Neural cell (in vitro differentiated cells): Measurements from ENCODE around the gene SLX4. TPM values are rescaled to one million over a fixed set of nuclear protein-coding genes. Genes with fewer than 3 reads are reported as not detected.

Experiments
- H2AFZ ChIP-seq: fragments of 200-600, 300-800 bp; sonication (generic), shearing (Covaris generic); 2 replicates; pipeline ENCODE4 v1.6.0; 2014; ENCODE audit warnings: low read depth, mild to moderate bottlenecking, antibody characterized with exemption, low read length, moderate library complexity
- H3F3A ChIP-seq: fragments of 200-600 bp; shearing (Covaris generic); 2 replicates; pipeline ENCODE4 v1.6.1; 2016; ENCODE audit warnings: mild to moderate bottlenecking, moderate library complexity, mixed read lengths, antibody characterized with exemption, low read length; ENCODE audit not compliant: insufficient read depth, poor library complexity, severe bottlenecking
- H3K27ac ChIP-seq: fragments of 200-600, 300-800 bp; sonication (generic), shearing (Covaris generic); 2 replicates; pipeline ENCODE4 v1.5.1; 2014; ENCODE audit warnings: mild to moderate bottlenecking, low read length, moderate library complexity
- H3K27me3 ChIP-seq: fragments of 300-800, 200-600 bp; sonication (generic), shearing (Covaris generic); 2 replicates; pipeline ENCODE4 v1.6.0; 2014; ENCODE audit warnings: mild to moderate bottlenecking, low read depth, low read length, moderate library complexity; ENCODE audit not compliant: insufficient read depth
- H3K36me3 ChIP-seq: fragments of 300-800, 200-600 bp; sonication (generic), shearing (Covaris generic); 2 replicates; pipeline ENCODE4 v1.5.1; 2014; ENCODE audit warnings: mild to moderate bottlenecking, antibody characterized with exemption, low read length, moderate library complexity; ENCODE audit not compliant: insufficient read depth
- H3K4me2 ChIP-seq: fragments of 300-800, 200-600 bp; sonication (generic), shearing (Covaris generic); 2 replicates; pipeline ENCODE4 v1.6.0; 2014; ENCODE audit warnings: mild to moderate bottlenecking, low read length
- H3K4me3 ChIP-seq: fragments of 300-800, 200-600 bp; sonication (generic), shearing (Covaris generic); 2 replicates; pipeline ENCODE4 v1.5.1; 2014; ENCODE audit warnings: mild to moderate bottlenecking, low read length, moderate library complexity
- H3K79me2 ChIP-seq: fragments of 200-600 bp; shearing (Covaris generic); replicated peaks from 2 replicates; pipeline ENCODE4 v1.6.0; 2014; ENCODE audit warnings: mild to moderate bottlenecking, low read length, moderate library complexity; ENCODE audit not compliant: insufficient read depth
- H3K9ac ChIP-seq: fragments of 300-800, 200-600 bp; sonication (generic), shearing (Covaris generic); 2 replicates; pipeline ENCODE4 v1.6.1; 2016; ENCODE audit warnings: mild to moderate bottlenecking, low read length, mixed read lengths
- H3K9me2 ChIP-seq: fragments of 200-600 bp; shearing (Covaris generic); 2 replicates; pipeline ENCODE4 v1.6.1; 2016; ENCODE audit warnings: mild to moderate bottlenecking, low read length, mixed read lengths; ENCODE audit not compliant: insufficient read depth
- H3K9me3 ChIP-seq: fragments of 200-600, 300-800 bp; sonication (generic), shearing (Covaris generic); 2 replicates; pipeline ENCODE4 v1.6.1; 2016; ENCODE audit warnings: mild to moderate bottlenecking, mixed run types, low read length, moderate library complexity, mixed read lengths
- H4K20me1 ChIP-seq: fragments of 200-600 bp; shearing (Covaris generic); 2 replicates; pipeline ENCODE4 v1.6.1; 2016; ENCODE audit warnings: mild to moderate bottlenecking, mixed run types; ENCODE audit not compliant: insufficient read depth
- CTCF ChIP-seq: fragments of 450-650 bp; IDR thresholded peaks from 2 replicates; pipeline ENCODE4 v1.5.1; 2014; ENCODE audit warnings: antibody characterized with exemption, mild to moderate bottlenecking, moderate library complexity; ENCODE audit not compliant: poor library complexity, severe bottlenecking
- EP300 ChIP-seq: fragments of 450-650 bp; conservative IDR thresholded peaks from 2 replicates; pipeline ENCODE4 v1.6.1; 2014; ENCODE audit warnings: antibody characterized with exemption, mild to moderate bottlenecking, moderate library complexity; ENCODE audit not compliant: poor library complexity, severe bottlenecking
- EZH2 ChIP-seq: fragments of 200-600, 300-800 bp; shearing (Covaris generic), sonication (generic); IDR thresholded peaks from 2 replicates; pipeline ENCODE4 v1.6.1; 2014; ENCODE audit warnings: antibody characterized with exemption, low read length, borderline replicate concordance, mild to moderate bottlenecking; ENCODE audit not compliant: insufficient read depth, poor library complexity, severe bottlenecking
- MXI1 ChIP-seq: fragments of 450-650 bp; conservative IDR thresholded peaks from 2 replicates; pipeline ENCODE4 v1.6.1; 2014; ENCODE audit warnings: antibody characterized with exemption, mild to moderate bottlenecking; ENCODE audit not compliant: poor library complexity, severe bottlenecking
- POLR2AphosphoS5 ChIP-seq: IDR thresholded peaks from 2 replicates; pipeline ENCODE4 v1.6.1; 2012
- RAD21 ChIP-seq: fragments of 450-650 bp; conservative IDR thresholded peaks from 2 replicates; pipeline ENCODE4 v1.6.1; 2014; ENCODE audit warnings: antibody characterized with exemption, mild to moderate bottlenecking, moderate library complexity
- REST ChIP-seq: IDR thresholded peaks from 2 replicates; pipeline ENCODE4 v1.6.1; 2012; ENCODE audit warnings: borderline replicate concordance
- SMC3 ChIP-seq: fragments of 450-650 bp; conservative IDR thresholded peaks from 2 replicates; pipeline ENCODE4 v1.6.1; 2014; ENCODE audit warnings: antibody characterized with exemption, mild to moderate bottlenecking, moderate library complexity; ENCODE audit not compliant: poor library complexity
- TAF1 ChIP-seq: IDR thresholded peaks from 2 replicates; pipeline ENCODE4 v1.6.1; 2012; ENCODE audit warnings: low read depth
- polyA plus RNA-seq: library from polyadenylated mRNA; depleted of rRNA; stranded (reverse); fragments of >200 nt; gene quantifications from 2 replicates; pipeline ENCODE4 v1.2.3, GENCODE V29; 2014

The SLX4 gene
- polyA plus RNA-seq, 1 donor from 2014 or later, result 2.9 TPM

- no peak for TF ChIP-seq TAF1
- TF ChIP-seq POLR2AphosphoS5, result no peak
- Histone ChIP-seq H3K79me2 (no peaks in the 10 kb centered on the region), H3K9me2 (no peaks in the 10 kb centered on the region), H3F3A (no peaks in the 10 kb centered on the region), H3K4me2 (no peak overlapping the region), H2AFZ (no peak overlapping the region), H3K4me3 (no peak overlapping the region), H3K27me3 (no peaks in the 10 kb centered on the region), H3K9me3 (no peaks in the 10 kb centered on the region), H3K36me3 (peaks cover 4% of the 10 kb centered on the region), H3K27ac (no peak overlapping the region), H4K20me1 (no peaks in the 10 kb centered on the region), H3K9ac (no peak overlapping the region)
Measured at GRCh38 chr16:3651461-3652372, 40.3 kb upstream of the SLX4 start.

GRCh38 chr16:3650631-3651265, 39.3 kb upstream of the SLX4 start:
- no peaks in the 10 kb centered on the region for H3K9me2 ChIP-seq
- H4K20me1 ChIP-seq, result no peaks in the 10 kb centered on the region
- H3K4me2 ChIP-seq, result no peak overlapping the region
- H3K9ac ChIP-seq, result no peak overlapping the region
- peak overlapping the region; percentile 3 for H3K27ac ChIP-seq
- H3K36me3 ChIP-seq, result peaks cover under 1% of the 10 kb centered on the region
- no peaks in the 10 kb centered on the region for H3K9me3 ChIP-seq
- no peak for TF ChIP-seq CTCF
- no peak for TF ChIP-seq POLR2AphosphoS5
- no peak for TF ChIP-seq MXI1
- TF ChIP-seq RAD21, result no peak
- no peak for TF ChIP-seq EZH2
- TF ChIP-seq TAF1, result no peak
- TF ChIP-seq EP300, result no peak
- no peak for TF ChIP-seq SMC3
- no peak for TF ChIP-seq REST
- no peaks in the 10 kb centered on the region for H3F3A ChIP-seq
- H3K79me2 ChIP-seq, result no peaks in the 10 kb centered on the region
- H2AFZ ChIP-seq, result no peak overlapping the region
- no peak overlapping the region for H3K4me3 ChIP-seq
- H3K27me3 ChIP-seq, result no peaks in the 10 kb centered on the region
